NCI-H1048 (cell line): ENCODE results near the gene DHRS9.
"Not testable (repeated sequence)": the region's sequence is repeated elsewhere in the genome, so short reads cannot be mapped to it uniquely, and the experiment has no call there.

Experiments used
- DNase-seq: peaks from one replicate; lab custom pipeline; 2025; lab: John Stamatoyannopoulos, UW

Gene DHRS9

GRCh38 chr2:169136428-169136827 lies 67.1 kb downstream of the DHRS9 start:
- DNase-seq, result not testable (repeated sequence)

GRCh38 chr2:169136885-169137534 lies 67.6 kb downstream of the DHRS9 start:
- no peak for DNase-seq

GRCh38 chr2:169137924-169138323 lies 68.6 kb downstream of the DHRS9 start:
- no peak for DNase-seq

- no peak for DNase-seq
These were observed 69.8 kb downstream of the DHRS9 start for GRCh38 chr2:169139145-169139544.

- DNase-seq, result no peak
These were observed 70.8 kb downstream of the DHRS9 start for GRCh38 chr2:169139993-169140767.

GRCh38 chr2:169141713-169142352 lies 72.5 kb downstream of the DHRS9 start:
- no peak for DNase-seq

- no peak for DNase-seq
These were observed 74.6 kb downstream of the DHRS9 start for GRCh38 chr2:169143998-169144397.
